GM12891 (cell line): Measurements from ENCODE around the gene MTA2.
"Not testable (repeated sequence)": the region's sequence is repeated elsewhere in the genome, so short reads cannot be mapped to it uniquely, and the experiment has no call there.

Experiments
- DNase-seq: peaks from one replicate; pipeline ENCODE4 v3.0.0; 2011; ENCODE audit warnings: low spot score; ENCODE audit not compliant: insufficient read length
- FAIRE-seq: peaks from 2 replicates; lab custom pipeline; 2011; peaks lifted over from hg19 to GRCh38; lab: Jason Lieb, UNC
- PAX5 ChIP-seq: IDR thresholded peaks from 2 replicates; pipeline ENCODE4 v1.6.1; 2011; ENCODE audit warnings: low read length, moderate library complexity, mild to moderate bottlenecking; ENCODE audit not compliant: insufficient read depth, severe bottlenecking
- POLR2A ChIP-seq: IDR thresholded peaks from 2 replicates; pipeline ENCODE4 v1.6.1; 2011; ENCODE audit warnings: low read depth, low read length, control low read depth
- POLR2AphosphoS5 ChIP-seq: IDR thresholded peaks from 2 replicates; pipeline ENCODE4 v1.6.1; 2011; ENCODE audit warnings: low read depth, low read length, control low read depth
- POU2F2 ChIP-seq: IDR thresholded peaks from 2 replicates; pipeline ENCODE4 v1.6.1; 2011; ENCODE audit warnings: low read depth, mild to moderate bottlenecking, control low read depth, low read length, moderate library complexity
- SPI1 ChIP-seq: IDR thresholded peaks from 2 replicates; pipeline ENCODE4 v1.6.1; 2011; ENCODE audit warnings: low read depth, low read length, control low read depth
- TAF1 ChIP-seq: IDR thresholded peaks from 2 replicates; pipeline ENCODE4 v1.6.1; 2011; ENCODE audit warnings: low read depth, low read length, control low read depth

Gene MTA2

DNA sequence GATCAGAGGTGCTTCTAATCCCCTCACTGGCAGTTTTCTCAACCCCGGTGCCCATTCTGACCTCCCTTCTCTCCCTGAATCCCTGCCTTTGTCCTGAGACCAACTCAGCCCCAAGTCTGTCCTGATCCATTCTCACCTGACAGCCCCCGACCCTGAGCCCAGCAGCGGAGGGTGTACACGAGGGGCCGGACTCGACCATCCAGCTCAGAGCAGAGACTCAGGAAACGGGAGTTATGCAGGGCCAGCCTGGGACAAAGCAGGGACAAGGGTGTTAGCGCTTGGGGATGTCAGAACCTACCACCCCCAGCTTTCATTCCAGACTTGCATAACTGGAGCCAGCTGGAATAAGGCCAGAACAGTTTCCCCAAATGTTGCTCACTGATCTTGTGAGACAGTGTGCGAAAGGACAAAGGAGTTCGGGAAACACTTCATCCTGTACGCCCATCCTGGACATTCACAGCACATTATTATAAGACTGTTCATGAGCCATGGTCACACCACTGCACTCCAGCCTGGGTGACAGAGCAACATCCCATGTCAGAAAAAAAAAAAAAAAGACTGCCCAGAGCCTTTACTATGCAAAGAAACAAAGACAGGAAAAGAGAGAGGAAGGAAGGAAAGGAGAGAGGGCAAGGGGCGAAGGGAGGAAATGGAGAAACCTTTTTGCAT lies 24.5 kb downstream of the MTA2 start:
- TF ChIP-seq SPI1: no peak
- TF ChIP-seq POLR2AphosphoS5: no peak
- no peak for TF ChIP-seq POU2F2
- no peak for TF ChIP-seq POLR2A
- no peak for TF ChIP-seq PAX5
- DNase-seq (no peak), FAIRE-seq (no peak)

DNA sequence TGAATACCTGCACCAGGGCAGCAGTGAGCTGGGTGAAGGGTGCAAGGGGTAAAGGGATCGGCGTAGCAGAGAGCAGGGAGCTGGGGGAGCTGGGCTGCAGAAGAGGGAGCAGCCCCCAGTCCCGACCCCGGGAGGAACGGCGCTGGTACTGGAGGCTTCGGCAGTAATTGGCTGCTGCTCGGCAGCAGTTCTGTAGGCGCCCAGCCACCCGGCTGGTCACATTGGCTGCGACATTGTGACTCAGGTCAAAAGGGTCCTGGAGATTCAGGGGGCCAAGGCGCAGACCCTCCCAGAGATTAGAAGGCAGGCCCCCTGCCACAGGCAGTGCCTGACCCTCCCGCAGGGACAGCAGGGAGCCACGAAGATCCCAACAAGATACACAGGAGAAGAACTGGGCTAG lies 25.8 kb downstream of the MTA2 start:
- TF ChIP-seq POLR2A (no peak), POU2F2 (no peak), PAX5 (no peak), POLR2AphosphoS5 (no peak), TAF1 (no peak), SPI1 (no peak)
- FAIRE-seq: no peak
- no peak for DNase-seq

DNA sequence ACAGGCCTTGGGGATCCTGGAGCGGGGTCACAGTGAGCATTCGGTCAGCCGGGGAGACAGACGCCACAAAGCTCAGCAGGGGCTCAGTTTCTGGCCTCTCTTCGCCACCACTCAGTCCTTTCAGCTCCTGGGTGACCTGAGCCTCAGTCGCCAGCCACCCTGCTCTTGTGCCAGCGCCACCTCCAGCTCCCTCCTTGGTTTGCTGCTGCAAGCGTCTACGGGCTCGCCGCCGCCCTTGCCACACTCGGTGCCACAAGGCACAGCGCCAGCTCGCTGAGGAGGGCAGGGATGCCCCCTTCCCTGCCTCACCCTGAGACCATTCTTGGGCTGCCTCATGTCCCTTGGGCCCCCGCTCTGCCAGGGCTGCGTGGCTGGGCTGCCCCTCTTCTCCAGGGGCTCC lies 26.5 kb downstream of the MTA2 start:
- TF ChIP-seq TAF1 (no peak), POU2F2 (no peak), PAX5 (no peak), SPI1 (no peak), POLR2AphosphoS5 (no peak), POLR2A (no peak)
- DNase-seq (no peak), FAIRE-seq (no peak)

DNA sequence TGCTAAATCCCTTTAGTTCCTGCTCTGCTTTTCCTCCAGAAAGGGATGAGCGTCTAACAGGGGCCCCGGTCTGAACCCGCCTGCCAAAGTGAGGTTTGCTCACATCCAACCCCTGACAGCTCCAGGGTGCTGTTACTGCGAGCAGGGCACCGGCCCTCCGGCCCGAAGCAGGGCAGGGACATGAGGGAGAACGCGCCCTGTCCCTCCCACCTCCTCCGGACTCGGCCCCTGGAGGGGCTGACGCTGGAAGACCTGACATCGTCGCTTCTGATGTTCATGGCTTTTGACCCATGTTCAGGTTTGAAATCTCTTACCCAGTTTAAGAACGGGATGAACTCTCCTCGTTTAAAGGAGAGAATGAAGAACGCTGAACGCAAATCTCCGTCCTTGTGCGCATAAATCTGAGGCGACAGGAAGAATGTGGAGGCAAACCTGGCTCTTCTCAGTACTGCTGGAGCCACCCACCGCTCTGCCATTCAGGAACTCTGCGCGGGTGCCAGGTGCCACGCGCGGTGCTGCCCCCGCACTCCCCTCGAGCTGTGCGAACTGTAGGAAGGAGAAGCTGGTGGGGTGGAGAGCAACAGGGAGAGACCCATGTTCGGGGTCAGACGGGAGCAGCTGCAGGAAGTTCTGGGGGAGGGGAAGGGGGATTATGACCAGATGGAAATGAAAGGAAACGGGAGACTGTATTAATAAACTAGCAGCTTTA lies 27.1 kb downstream of the MTA2 start:
- FAIRE-seq (peak; percentile 56), DNase-seq (peak; percentile 46)
- TF ChIP-seq POU2F2 (no peak), POLR2AphosphoS5 (0 out of 2 replicates have a peak, but pooled peaks have one; percentile 10), PAX5 (no peak), POLR2A (peak; percentile 8; the same call in 1 of the 2 replicates), SPI1 (no peak), TAF1 (no peak)

DNA sequence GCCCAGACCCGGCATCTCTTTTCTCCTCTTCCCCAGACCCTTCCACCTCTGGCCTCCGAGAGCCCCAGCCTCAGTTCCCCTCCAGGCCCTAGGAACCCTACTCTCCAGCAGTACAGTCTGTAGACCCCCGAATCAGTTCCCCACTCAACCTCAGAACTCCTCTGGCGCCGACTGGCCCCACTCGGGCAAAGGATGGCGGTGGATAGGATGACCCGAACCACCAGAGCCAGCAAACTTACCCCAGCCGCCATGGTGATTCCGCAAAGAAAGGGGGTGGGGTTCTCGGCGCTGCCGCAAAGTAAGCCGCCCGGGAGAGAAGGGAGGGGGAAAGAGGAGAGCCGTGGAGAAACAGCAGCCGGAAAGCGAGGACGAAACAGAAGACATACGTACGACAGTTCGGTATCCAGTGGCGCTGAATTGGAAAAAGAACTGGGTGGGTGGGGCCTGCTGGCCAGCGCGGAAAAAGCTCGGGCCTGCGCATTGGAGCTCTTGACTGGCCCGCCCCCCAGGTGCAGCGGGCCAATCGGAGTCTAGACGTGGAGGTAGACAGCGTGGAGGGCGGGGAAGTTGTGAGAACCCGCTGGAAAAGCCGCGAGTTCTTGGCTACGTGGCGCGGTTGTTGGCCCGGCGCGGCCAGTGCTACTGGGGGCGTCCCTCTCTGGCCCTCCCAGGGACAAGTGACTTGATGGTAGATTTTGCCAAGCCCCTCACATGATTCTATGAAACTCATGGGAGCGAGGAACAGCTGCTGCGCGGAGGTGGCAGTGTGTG lies 27.9 kb downstream of the MTA2 start, which contains the start of gene EEF1G:
Gene EEF1G, minus strand, starts transcription at position 300 of the 771 bp plus-strand sequence. Its CDS starts 49 bp downstream, at position 251.
- FAIRE-seq: peak; percentile 88

DNA sequence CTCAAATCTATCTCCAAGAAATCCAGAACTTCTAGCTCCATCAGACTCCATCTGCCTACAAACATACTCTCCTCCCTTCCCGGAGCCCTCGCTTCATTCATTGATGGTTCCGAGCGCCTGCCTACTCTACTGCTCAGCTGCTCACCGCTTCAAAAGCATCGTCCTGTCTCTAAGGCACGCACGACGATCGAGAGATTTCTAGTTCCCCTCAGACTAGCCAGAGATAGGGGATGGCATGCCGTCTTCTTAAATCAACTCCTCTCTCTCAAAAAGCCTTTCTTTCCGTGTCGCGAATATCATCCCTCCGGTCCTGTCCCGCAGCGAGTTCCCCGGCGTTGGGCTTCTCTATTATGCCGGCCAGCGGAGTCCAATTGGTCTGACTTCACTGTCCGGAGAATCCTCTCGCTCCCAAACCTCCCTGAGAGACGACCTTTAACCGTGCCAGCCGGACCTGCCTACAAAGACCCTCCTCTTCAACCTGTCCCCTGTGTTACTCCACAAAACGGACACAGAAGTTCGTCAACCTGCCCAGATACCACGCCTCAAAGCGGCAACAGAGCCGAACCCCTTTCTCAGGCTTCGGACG lies 28.6 kb downstream of the MTA2 start:
- FAIRE-seq (peak; percentile 66), DNase-seq (no peak)
- no peak for TF ChIP-seq POLR2AphosphoS5

More for the DNA sequence above, 27.9 kb downstream of the MTA2 start, which contains the start of gene EEF1G:
- peak; percentile 97 for DNase-seq
- TF ChIP-seq POLR2A: peak; percentile 91
- TF ChIP-seq POLR2AphosphoS5: peak; percentile 87
- 0 out of 2 replicates have a peak, but pooled peaks have one; percentile 54 for TF ChIP-seq POU2F2
- peak; percentile 100 for TF ChIP-seq TAF1
- no peak for TF ChIP-seq PAX5
- no peak for TF ChIP-seq SPI1

DNA sequence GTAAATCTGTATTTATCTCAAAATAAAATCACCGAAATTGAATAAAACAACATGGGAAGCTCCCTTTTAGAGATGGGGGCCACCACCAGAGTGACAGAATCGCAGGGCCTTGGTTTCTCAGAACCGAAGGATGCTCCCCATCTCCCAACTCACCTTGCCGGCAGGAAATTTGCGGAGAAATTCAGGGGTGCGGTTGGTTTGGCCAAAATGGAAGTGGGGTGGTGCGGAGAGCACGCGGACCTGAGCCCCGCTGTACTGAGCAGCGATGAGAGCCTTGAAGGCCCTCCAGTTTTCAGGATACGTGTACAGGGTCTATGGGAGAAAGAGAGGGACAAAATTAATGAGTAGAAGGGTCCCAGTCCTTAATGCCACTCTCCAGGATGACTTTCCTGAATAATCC lies 29.2 kb downstream of the MTA2 start:
- FAIRE-seq (no peak), DNase-seq (no peak)
- TF ChIP-seq PAX5 (no peak), POU2F2 (no peak), SPI1 (no peak)

DNA sequence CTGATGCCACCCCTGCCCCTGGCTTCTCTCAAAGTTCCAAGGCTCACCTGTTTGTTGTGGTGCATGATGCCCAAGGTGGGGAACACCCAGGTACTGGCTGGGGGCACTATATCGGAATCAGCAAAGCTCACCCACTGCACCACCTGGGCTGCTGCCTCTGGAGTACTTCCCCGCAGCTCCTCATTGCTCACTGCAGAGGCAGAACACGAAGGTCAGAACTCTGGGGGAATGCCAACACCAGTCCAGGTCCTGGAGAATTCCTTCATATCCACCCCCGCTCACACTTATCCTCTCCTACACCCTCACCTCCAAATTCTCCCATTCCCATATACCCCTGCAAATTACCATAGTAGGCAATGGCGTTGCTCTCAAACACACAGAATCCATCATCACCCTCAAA lies 30.2 kb downstream of the MTA2 start:
- DNase-seq, FAIRE-seq: not testable (repeated sequence)

DNA sequence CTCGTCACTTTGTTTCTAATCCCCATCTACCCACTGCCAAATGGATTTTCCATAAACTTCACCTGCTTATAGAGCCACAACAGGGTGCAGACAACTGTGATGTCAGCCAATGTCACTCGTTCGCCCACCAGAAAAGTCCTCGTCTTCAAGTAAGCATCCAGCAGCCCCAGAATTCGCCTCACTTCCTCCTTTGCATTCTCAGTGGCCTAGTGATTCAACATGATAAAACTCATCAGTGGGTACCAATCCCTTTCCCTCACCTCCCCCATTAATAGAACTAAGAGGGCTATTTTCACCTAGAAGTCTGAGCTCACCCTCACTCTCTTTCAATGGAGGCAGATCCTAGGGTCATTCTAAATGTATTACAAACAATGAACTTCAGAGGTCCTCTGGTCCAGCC lies 30.8 kb downstream of the MTA2 start:
- not testable (repeated sequence) for DNase-seq, FAIRE-seq
- TF ChIP-seq SPI1: peak; percentile 52

DNA sequence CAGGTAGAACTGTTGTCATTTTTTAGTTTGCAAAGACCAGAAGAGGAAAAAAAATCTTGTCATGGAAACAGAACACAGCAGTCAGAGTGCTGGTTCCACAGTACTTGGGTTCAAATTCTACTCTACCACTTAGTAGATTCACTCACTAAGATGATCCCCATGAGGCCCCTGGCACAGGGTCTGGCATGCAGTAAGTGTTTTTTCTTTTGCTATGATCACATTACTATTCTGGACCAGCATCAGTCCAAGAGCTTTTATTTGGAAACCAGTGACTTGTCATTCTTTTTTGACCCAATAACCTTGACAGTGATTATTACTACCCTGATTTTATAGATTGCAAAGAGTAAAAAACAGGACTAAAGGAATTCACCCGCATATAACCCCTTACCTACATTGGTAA lies 32.1 kb downstream of the MTA2 start:
- FAIRE-seq: no peak
- no peak for TF ChIP-seq TAF1
- TF ChIP-seq POLR2AphosphoS5: no peak
- no peak for TF ChIP-seq PAX5
- no peak for TF ChIP-seq POLR2A
- TF ChIP-seq POU2F2: no peak
- TF ChIP-seq SPI1: no peak
- no peak for DNase-seq
